ENCODE results near the gene CCNI.
"Not testable (repeated sequence)": the region's sequence is repeated elsewhere in the genome, so short reads cannot be mapped to it uniquely, and the experiment has no call there.

The CCNI gene

DNA sequence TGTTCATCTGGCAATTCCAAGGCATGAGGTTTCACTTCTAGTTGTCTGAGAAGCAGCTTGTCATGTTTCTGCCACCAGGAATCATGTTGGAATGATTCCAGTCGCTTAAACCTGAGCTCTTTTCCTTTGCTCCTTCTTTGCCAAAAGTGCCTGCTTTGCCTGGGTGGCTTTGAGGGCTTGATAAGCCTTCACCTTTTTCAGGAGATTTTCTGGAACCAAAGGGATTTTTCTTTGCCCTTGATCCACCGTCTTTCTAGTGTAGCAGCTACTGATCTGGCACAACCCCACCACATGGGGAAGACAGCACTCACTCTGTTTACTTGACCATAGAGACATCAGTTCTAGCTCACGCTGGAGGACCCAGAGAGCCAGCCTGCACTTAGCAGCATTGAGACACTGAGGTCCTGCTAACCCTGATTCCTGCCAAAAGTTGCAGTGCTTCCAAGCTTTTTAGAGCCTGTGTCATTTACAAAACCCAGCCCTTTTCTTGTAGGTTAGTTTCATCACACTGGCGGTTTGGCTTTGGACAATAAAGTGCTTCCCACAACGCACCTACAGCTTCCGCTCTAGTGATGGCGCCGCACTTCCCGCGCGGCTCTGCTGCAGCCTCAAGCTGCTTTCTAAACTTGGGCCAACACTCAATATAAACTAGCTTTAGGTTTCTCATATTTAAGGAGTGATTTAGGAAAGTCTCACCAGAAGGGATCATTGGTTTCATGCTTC is 7.3 kb upstream of the CCNI start:
- no peak for DNase-seq (ENCODE audit: low read depth)

DNA sequence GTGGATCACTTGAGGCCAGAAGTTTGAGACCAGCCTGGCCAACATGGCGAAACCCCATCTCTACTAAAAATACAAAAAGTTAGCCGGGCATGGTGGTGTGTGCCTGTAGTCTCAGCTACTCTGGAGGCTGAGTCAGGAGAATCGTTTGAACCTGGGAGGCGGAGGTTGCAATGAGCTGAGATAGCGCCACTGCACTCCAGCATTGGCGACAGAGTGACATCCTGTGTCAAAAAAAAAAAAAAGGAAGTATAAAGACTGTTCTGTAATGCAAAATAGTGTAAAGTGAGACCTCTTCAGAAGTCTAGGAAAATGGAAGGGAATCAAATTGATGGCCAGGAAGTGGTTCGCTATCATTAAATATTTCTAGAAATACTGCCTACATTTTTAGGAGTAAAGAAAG is 5.0 kb upstream of the CCNI start:
- DNase-seq (ENCODE audit: low read depth) = not testable (repeated sequence)

DNA sequence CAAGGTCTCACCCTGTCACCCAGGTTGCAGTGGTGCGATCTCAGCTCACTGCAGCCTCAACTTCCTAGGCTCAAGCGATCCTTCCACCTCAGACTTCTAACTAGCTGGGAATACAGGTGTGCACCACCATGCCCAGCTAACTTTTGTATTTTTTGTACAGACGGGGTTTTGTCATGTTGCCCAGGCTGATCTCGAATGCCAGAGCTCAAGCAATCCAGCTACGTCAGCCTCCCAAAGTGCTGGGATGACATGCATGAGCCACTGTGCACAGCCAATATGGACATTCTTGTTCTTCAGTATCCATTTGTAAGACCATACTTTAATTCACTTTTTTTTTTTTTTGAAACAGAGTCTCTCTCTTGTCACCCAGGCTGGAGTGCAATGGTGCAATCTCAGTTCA is 3.5 kb upstream of the CCNI start:
- no peak for DNase-seq (ENCODE audit: low read depth)

DNA sequence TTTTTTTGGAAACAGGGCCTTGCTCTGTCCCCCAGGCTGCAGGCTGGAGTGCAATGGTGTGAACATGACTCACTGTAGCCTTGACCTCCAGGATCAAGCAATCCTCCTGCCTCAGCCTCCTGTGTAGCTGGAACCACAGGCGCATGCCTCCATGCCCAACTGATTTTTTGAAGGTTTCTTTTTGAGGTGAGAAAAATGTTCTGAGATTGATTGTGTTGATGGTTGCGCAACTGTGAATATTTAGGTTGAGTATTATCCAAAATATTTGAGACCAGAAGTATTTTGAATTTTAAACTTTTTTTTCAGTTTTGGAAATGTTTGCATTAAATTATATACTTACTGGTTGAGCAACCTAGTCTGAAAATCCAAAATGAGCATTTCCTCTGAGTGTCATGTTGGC is 2.6 kb upstream of the CCNI start:
- DNase-seq (ENCODE audit: low read depth) = no peak

DNA sequence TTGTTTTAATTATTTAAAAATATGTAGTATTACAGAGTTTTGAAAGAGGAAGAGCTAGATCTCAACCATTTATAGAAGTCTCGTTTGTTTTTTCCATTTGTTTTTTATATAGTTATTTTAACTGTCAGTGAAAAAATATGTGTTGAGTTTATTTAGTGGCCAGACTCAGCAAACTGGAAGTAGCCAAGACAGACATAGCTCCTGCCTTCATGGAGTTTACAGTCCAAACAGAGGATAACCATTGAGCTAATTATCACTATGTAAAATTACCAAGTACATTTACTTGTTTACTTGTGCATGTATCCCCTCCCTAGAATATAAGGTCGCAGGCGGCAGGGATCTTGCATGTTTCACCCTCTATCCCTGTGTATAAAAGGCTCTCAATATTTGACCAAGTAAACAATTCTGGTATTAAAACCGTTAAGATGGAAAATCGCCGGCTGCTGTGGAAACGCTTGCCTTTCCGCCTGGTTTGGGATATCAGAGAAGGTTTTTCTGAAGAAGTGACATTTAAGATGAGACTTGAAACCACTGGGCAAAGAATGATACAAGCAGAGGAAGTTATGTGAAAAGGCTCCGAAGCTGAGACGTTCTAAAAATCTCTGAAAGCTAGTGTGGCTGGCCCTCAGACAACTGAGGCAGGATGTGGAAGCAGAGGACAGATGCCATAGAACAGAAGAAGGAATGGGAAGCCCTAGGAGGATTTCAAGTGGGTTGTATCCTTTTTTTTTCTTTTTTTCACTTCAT is 1.3 kb upstream of the CCNI start:
- no peak for DNase-seq (ENCODE audit: low read depth)

DNA sequence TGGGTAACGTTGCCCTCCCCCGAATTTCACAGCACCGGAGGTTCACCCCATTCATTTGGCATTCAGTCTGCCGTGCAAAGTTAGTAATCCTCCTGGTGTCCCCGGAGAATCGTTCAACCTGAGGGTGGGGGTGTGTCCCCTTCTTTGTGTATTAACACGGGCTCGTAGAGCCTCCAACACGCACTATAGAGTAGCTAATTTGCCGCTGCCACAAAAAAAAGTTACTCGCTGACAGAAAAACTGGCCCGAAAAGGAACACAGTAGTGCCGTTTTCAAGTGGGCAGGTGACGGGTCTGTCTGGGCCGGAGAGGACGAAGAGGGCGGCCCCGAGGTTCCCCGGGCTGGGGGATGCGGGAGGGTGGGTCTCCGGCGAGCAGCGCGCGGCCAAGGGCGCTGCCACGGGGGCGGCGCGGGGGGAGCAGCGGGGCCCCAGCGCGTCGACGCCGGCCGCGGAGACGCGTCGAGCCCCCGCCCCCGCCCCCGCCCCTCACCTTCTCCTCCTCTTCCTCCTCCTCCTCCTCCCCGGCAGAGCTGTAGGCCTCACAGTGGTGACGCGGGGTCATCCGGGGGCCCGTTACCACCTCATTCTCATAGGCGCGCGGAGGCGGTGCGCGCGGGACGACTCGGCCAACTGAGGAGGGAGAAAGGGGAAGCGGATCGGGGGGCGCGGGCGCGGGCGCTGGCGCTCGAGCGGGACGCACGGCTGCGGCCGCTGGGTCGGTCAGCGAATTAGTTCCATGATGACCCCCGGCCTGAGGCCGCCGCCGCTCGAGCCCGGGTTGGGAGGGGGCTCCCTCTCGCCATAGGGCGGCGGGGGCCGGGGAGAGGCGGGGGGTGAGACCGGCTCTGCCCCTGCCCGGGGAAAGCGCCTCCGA is 571 bp downstream of the CCNI start:
- DNase-seq (ENCODE audit: low read depth) = peak; percentile 72

DNA sequence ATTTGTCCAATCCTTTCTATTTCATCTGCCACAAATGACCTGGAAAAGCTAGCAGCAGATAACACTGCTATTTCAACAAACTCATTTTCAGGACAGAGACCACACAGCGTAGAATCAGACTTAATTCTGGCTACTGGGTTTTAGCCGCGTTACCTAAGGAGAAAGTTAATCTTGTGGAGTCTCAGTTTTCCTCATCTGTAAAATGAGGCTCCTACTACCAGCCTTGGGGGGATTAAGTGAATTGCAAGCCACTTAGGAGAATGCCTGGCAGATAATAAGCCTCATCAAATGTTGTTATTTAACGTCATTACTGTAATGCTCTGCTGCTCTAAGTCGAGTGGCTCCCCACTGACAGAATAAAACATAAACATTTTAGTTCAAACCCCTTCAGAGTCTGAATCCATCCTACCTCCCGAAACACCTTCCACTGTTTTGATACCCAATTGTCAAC is 1.4 kb downstream of the CCNI start:
- no peak for DNase-seq (ENCODE audit: low read depth)

DNA sequence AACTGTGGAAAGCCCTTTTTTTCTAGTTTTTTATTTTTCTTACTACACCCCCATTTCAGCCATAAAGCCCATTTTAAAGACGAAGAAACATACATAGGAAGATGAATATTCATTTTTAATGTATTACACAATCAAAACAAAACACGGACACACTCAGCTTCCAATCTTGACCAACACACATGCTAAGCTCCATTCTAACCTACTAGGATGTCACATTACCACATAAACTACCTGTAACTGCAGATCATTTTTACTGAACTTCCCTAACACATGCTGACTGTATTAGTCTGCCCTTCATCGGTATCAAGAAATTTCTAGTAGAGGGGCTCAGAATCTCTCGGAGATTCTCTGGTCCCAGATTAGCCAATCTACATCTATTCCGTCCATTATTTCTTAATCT is 1.8 kb downstream of the CCNI start:
- no peak for DNase-seq (ENCODE audit: low read depth)

DNA sequence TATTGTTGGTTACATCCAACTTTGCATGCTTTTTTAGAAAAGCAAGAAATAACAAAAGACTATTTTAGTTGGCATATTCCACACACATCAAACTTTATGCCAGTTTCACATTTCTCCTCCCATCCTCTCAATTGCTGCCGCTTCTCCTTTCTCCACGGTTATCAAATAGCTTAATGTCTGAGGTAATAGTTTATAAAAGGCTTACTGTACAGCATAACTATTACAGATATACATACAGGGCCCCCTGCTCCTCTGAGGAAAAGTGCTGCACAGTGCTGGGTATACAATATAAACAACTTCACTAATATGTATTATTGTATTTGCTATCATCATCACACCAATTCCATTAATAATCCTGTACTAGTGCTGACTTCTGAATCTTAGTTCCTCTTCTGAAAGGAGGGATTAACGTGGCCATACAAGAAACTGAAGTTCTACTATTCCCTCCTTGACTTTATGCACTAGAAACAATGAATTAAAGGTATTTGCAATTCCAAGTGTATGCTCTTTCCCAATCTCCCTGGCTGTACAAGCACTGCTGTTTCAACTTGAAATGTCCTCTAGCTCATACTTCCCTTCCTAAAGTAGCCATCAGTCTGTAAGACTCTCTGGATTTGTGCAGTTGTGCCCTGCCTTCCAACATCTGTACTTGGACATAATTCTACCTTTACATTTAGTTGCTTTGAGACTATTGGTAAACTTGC is 2.5 kb downstream of the CCNI start:
- no peak for DNase-seq (ENCODE audit: low read depth)

DNA sequence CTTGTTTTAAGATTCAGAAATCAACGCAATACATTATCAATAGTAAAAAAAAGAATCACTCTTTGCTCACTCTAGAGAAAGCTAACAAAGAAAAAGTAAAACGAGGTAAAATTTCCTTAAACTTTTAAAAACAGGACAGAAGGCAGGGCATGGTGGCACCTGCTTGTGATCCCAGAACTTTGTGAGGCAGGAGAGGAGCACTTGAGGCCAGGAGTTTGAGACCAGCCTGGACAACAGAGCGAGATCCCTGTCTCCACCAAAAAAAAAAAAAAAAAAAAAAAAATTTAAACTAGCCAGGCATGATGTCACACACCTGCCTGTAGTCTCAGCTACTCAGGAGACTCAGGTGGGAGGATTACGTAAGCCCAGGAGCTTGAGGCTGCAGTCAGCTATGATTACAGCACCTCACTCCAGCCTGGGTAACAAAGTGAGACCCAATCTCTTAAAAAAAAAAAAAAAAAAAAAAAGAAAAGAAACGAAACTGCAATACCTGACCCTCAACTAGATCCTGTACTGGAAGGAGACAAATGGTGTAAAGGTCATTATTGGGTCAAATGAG is 3.5 kb downstream of the CCNI start:
- no peak for DNase-seq (ENCODE audit: low read depth)

DNA sequence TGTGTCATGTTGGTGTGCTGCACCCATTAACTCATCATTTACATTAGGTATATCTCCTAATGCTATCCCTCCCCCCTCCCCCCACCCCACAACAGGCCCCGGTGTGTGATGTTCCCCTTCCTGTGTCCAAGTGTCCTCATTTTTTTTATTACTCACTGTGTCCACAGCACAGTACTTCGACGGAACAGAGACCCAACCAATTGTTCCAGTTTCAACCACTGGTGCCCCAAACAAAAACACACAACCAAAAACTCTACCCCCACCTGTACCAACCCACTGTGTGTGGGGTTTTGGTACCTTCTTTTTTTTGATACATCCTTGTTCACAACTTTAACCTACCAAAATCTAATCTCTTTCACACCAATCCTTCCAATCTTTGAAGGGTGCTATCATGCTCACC is 6.3 kb downstream of the CCNI start:
- DNase-seq (ENCODE audit: low read depth) = not testable (repeated sequence)

DNA sequence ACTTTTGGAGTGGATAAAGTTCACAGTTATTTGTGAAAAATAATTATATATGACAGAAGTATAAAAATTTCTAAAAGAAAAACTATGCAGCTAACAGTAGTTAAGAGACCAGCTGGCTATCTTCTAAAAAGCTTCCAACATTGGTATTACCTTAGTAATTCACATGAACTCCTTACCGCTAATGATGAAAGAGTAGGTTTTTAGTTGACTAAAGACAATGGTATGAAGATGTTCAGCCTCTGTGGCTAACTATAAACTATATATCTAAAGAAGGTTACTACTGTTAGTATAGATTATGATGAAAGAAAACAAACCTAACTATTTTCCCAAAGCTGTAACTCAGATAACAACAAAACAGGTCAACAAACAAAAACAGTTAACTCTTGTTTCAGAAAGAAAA is 10.4 kb downstream of the CCNI start:
- DNase-seq (ENCODE audit: low read depth) = no peak

DNA sequence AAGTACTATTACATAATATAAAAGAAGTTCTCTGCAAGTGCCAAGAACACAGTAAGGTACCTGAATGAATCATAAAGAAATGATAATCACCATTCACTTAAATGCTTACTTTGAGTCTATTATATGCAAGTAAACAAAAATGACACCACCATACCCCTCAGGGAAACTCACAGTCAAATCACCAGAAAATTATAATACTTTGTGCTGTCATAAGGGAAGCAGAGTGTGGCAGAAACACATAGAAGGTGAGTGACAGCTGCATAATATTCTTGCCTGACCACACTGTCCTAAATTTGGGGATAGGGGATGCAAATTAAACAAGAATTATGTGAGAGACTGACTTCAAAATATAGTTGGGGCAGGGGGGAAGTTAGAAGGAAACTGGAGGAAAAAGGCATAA is 12.9 kb downstream of the CCNI start:
- no peak for DNase-seq (ENCODE audit: low read depth)

DNA sequence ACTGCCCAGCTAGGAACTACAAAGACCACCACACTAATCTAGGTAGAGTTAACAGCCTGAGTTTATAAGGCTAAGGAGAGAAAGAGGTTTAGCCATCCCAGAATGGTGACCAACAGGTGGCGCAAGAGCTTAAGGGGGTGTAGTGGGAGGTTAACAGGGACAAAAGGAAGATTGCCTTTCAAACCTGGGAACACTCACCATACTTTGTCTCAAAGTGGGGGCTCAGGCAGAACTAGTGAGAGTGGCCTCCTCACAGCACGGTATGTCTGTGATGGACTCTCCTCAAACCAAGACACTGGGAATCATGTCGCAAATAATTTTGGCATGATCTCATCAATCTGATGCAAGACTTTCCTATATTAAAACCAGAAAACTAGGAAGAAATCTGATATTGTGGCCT is 23.4 kb downstream of the CCNI start:
- peak; percentile 41 for DNase-seq (ENCODE audit: low read depth)

DNA sequence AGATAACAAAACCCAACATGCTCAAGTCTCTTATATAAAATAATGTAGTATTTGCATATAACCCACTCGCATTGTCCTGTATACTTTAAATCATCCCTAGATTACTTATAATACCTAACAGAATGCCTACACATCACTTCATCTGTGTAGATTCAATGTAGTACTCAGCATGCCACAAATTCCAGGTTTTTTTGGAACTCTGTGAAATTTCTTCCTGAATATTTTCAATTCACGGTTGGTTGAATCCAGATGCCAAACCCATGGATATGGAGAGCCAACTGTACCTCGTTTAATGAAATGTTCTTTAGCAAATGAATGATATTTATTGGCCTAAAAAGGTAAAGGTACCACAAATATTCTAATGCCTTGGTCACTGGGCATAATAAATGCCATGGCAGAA is 24.8 kb downstream of the CCNI start:
- DNase-seq (ENCODE audit: low read depth) = no peak

DNA sequence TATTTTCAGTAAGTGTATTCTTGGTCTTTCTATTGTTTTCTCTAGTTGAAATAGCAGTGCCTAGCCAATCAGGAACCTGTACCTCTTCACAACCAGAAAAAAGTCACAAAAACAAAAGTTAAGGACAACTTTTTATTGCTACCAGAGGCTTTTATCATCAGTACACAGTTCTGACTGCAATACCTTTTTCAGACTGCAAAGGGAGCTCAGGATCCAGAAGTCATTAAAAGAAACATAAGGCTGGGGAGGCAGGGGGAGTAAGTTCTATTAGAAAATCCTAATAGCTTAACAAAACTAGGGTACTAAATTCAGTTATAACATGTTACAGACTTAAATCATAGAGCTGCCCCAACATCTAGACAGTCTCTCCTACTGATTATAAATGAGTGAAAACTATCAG is 28.8 kb downstream of the CCNI start:
- no peak for DNase-seq (ENCODE audit: low read depth)

DNA sequence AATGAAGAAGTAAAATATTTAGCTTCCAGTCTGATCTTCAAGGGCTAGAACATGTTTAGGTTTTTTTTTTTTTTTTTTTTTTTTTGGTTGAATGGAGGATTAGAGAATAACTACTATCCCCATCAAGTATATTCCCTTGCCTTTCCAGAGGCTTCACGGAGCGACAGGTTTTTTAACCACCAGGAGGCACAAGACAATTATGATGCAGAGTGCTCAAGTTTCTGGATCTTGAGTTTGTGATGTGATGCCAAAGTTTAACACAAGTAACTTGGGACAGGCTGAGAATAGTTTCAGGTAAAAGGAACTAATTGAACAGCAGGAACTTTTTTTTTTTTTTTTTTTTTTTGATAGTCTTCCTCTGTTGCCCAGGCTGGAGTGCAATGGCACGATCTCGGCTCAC is 30.3 kb downstream of the CCNI start:
- no peak for DNase-seq (ENCODE audit: low read depth)

DNA sequence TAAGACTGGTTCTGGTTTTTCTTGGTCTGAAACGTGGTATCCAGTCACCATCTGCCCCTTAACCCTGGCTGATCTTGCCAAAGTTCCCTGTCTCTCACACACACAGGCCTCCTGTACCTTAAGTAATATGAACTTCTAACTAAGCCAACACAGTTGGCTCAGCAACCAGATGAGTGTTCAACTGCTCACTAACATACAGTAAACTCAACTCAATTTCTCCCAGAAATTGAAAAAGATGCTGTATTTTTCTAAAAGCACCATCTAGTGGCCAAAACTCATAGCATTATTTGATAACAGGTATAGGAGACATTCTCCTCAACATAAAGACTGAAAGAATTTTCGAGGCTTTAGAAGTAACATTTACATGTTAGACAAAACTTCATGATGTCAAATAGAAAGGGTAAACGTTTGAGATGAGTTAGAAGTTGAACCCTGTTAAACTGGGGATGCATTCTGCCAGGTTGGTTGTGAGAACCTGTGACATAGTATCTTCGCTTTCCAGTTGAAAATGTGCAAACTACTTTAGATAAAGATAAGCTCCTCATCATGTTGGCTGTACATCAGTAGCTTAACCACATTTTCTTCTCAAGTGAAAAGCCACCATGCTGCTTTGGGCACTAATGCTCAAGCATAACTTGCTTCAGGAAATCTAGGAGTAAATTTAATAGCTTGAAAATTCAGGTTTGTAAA is 31.2 kb downstream of the CCNI start:
- no peak for DNase-seq (ENCODE audit: low read depth)

DNA sequence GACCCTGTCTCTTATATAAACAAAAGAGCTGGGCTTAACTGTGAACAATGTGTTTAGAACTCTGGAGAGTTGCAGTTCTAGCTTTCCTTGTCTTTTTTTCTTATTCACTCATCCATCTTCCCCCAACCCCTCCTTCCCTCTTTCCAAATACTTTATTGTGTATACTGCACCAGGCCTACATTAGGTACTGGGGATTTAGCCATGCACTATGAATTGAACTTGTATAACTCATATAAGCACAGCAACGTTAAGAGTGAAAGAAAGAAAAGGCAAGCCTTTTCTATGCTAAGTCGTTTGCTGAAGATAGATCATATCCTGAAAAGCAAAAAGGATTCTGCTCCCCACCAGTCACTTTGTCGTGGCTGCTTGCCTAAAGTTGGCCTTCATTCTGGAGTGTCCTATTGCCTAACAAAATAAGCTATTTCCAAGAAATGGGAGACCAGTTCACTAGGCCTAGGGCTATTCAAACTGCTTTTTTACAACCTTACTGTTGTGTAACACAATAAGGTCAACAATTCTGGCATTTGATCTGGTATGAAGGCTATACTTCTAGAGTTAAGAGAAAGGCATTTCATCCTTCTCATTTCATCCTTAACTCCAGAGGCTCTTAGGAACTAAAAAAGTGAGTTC is 32.2 kb downstream of the CCNI start:
- DNase-seq (ENCODE audit: low read depth) = no peak

DNA sequence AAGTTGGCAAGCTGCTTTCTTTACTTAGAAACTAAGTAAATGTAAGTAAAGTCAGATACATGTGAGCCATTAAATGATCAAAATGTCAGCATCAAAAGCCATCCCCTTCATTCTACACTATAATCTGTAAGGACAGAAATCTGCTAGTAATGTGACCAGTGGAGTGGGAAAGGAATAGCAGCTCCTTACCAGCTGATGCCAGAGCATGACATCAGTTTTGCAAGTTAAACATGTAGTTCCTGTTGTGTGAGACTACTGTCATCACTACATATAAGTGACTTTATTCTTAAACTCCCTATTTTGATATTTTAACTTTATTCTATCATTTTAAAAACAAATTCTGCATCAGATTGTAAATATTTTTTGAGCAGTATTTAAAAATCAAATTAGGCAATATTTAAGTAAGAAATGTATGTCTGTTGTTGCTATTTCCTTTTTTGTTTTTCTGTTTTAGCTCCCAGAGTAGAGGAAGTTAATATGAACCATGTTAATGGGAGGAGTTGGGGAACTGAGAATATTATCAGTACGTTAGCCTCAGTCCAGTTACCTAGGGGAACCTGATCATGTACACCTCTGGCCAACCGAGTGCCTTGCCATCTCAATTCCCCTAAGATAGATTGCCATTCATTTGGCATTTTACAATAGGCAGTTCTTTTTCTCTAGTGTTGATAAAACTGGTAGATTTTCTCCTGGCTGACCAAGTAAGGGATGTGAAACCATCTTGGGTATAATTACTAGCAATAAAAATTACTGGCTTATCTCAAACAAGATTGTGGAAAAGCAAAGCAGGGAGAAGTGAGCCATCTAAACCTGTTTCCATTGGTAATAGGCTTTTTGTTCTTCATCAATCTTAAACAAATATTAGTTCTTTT is 34.7 kb downstream of the CCNI start:
- DNase-seq (ENCODE audit: low read depth) = no peak
